HCT116 (cell line): ENCODE data around the gene C2orf81.

ENCODE experiments used
- CTCF ChIP-seq, 3 experiments: fragments of 200-600 bp in 1 of 3; sonication (generic) in 1 of 3; IDR thresholded peaks in 2 of 3; conservative IDR thresholded peaks in 1 of 3; 2 replicates each; pipeline ENCODE4 v1.5.1; 2012 to 2017; ENCODE audit warnings: low read depth in 2 of 3, low read length in 2 of 3, antibody characterized with exemption in 1 of 3, borderline replicate concordance in 1 of 3, control low read depth in 1 of 3, mild to moderate bottlenecking in 1 of 3, mixed read lengths in 1 of 3, mixed run types in 1 of 3, moderate library complexity in 1 of 3; ENCODE audit not compliant: insufficient read depth in 1 of 3
- EGR1 ChIP-seq: IDR thresholded peaks from 2 replicates; pipeline ENCODE4 v1.6.1; 2012; ENCODE audit warnings: low read depth
- POLR2A ChIP-seq: IDR thresholded peaks from 2 replicates; pipeline ENCODE4 v1.7.0; 2011; ENCODE audit warnings: borderline replicate concordance; ENCODE audit not compliant: insufficient read depth, insufficient read length; ENCODE audit errors: extremely low read depth
- REST ChIP-seq: IDR thresholded peaks from 2 replicates; pipeline ENCODE4 v1.6.1; 2012; ENCODE audit warnings: low read depth
- SRF ChIP-seq: IDR thresholded peaks from 2 replicates; pipeline ENCODE4 v1.6.1; 2012; ENCODE audit warnings: low read depth
- TCF7L2 ChIP-seq: IDR thresholded peaks from 2 replicates; pipeline ENCODE4 v1.7.0; 2011; ENCODE audit warnings: borderline replicate concordance, inconsistent platforms; ENCODE audit not compliant: insufficient read depth, insufficient read length; ENCODE audit errors: extremely low read depth

GRCh38 chr2:74458938-74459363, 37.5 kb upstream of the C2orf81 start:
- no peak for TF ChIP-seq SRF
- no peak for TF ChIP-seq TCF7L2
- TF ChIP-seq CTCF (IDR thresholded peaks at IDR 0.05 in 2 of 3, conservative IDR thresholded peaks at IDR 0.05 in 1 of 3; ENCODE audit: borderline replicate concordance in 1 of 3, insufficient read depth in 1 of 3, low read depth in 2 of 3, low read length in 2 of 3), result no peak
- TF ChIP-seq REST, result no peak
- TF ChIP-seq POLR2A, result no peak
- TF ChIP-seq EGR1, result no peak
